GM18526 (cell line): ENCODE results near the gene F9.

Experiments
- POLR2A ChIP-seq: IDR thresholded peaks from 3 replicates; pipeline ENCODE4 v1.6.1; 2011; ENCODE audit not compliant: insufficient read length; ENCODE audit errors: extremely low read depth

Gene F9

DNA sequence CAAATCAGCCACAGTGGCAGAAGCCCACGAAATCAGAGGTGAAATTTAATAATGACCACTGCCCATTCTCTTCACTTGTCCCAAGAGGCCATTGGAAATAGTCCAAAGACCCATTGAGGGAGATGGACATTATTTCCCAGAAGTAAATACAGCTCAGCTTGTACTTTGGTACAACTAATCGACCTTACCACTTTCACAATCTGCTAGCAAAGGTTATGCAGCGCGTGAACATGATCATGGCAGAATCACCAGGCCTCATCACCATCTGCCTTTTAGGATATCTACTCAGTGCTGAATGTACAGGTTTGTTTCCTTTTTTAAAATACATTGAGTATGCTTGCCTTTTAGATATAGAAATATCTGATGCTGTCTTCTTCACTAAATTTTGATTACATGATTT, at the start of gene F9:
F9 (plus strand) TSS at position 190 of the 400 bp plus-strand sequence; CDS start at position 216, 26 bp downstream.
- TF ChIP-seq POLR2A, result no peak

DNA sequence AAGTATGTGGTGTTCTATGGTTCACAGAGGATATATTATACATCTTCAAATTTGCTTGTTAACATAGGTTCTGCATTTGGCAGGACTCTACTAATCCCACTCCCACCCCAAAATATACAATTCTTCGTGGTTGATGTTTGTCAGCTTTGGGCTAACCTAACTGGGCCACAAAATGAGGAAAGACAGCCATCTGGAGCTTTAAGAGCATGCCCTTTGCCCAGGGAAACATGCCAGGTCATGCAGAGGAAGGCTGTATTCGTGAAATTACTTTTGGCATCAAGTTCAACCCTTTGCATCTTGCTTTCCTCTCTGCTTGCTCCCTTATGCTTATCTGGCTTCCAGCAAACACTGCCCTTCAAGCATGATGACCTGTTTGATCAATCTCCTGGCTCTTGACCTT, 46.8 kb upstream of the F9 start:
- no peak for TF ChIP-seq POLR2A

DNA sequence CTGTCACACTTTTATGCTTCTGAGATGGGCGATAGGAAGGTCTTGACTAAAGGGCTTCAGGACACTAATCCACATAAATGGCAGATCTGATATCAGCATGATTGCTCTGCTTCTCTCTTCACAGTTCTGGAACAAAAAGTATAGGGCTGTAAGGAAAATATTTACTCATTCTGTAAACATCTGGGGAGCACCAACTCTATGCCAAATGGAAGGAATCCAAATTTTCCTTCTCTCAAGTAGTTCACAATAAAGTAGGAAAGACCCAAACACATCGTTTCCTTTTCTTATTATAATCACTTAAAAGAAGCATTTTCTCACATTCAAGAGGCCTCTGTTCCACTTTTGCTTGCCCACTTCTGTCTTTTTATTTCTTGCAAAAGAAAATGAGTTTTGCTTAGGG, 45.9 kb upstream of the F9 start:
- TF ChIP-seq POLR2A, result no peak

DNA sequence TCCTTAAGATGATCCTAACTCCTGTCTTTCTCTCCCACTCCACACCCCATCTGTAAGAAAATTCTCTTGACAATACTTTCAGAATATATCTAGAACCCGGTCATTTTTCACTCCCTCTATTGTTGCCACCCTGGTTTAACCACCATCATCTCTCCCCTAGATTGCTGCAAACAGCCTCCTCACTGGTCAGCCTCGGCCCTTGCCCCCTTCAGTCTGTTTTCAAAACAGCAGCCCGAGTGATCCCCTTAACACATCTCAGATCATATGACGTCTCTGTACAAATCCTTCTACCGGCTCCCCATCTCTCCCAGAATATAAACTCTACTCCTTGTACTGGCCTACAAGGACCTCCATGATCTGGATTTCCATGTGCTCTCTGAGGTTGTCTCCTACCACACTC, 35.2 kb upstream of the F9 start:
- no peak for TF ChIP-seq POLR2A

DNA sequence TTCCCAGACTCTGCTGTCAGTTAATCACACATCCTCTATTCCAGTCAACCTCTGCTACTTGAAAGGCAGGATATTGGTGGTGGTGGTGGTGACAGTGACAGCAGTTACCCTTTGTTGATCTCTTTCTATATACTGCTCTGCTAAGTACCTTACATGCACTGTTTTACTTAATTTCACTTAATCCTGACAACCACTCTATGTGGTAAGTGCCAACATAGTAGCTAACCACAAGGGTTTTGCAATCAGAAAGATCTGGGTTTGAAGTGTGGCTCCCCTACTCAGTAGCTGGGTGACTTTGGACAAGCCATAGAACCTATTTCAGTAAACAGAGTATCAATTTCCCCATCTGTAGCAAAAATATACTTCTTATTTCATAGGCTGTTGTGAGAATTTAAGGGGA, 24.2 kb upstream of the F9 start:
- no peak for TF ChIP-seq POLR2A

DNA sequence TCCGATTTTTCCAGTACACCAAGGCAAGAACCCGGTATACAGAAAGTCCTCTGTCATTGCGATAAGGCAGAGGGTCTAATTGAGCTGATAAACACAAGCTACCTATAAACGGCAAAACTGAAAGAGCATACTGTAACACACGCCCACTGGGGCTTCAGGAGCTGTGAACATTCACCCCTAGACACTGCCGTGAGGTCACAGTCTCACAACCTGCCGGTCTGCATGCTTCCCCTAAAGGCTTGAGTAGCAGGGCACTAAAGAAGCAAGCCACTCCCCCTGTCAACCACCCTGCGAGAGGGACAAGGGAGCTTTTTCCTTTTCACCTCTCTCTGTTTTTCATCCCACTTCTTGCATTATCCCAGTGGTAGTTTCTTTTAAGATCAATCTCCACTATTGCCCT, 22.4 kb upstream of the F9 start:
- no peak for TF ChIP-seq POLR2A

DNA sequence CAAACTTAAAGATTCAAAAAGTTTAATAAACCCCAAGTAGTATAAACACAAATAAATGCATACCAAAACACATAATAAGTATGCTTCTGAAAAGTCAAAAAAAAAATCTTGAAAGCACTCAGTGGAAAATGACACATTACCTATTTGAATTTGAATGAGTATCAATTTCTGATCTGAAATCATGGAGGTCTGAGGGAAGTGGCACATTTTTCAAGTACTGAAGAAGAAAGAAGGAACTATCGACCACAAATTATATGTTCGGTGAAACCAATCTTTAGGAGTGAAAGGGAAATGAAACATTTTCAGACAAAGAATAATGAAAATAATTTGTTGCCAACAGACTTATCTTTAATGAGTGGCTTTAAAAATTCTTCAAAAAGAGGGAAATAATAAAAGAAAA, 12.1 kb upstream of the F9 start:
- TF ChIP-seq POLR2A, result no peak

DNA sequence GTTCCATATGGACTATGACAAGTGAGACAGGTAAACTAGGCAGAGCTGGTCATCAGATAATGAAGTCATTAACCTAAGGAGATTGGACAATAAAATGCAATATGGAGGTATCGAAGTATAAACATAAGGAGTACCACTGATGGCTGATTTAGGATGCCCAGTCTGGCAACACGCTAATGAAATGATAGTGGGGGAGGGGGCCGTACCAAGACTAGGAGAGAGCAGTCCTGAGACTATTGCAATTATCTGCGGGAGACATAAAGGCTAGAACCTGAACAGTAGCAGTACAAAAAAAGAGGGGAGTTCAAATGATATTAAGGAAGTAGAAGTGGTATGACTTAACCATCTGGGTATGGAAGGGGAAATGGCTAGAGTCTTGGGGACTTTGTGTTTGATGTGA, 2.3 kb downstream of the F9 start:
- TF ChIP-seq POLR2A, result no peak

DNA sequence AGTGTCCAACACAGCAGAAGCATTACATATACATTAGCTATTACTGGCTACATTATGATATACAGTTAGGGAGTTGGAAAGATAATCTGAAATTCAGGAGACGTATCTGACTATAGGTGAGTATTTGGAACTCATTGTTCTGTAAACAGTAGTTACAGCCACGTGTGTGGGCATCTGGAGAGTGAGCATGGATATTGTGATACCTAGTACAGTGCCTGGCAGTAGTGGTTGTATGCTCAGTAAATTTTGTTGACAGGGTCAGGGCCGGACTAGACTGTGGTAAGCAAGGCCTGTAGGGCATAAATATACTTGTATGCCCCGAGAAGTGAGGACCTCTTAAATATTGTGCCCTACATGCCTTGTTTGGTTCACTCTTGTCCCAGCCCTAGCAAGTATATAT, 2.9 kb downstream of the F9 start:
- TF ChIP-seq POLR2A, result no peak

DNA sequence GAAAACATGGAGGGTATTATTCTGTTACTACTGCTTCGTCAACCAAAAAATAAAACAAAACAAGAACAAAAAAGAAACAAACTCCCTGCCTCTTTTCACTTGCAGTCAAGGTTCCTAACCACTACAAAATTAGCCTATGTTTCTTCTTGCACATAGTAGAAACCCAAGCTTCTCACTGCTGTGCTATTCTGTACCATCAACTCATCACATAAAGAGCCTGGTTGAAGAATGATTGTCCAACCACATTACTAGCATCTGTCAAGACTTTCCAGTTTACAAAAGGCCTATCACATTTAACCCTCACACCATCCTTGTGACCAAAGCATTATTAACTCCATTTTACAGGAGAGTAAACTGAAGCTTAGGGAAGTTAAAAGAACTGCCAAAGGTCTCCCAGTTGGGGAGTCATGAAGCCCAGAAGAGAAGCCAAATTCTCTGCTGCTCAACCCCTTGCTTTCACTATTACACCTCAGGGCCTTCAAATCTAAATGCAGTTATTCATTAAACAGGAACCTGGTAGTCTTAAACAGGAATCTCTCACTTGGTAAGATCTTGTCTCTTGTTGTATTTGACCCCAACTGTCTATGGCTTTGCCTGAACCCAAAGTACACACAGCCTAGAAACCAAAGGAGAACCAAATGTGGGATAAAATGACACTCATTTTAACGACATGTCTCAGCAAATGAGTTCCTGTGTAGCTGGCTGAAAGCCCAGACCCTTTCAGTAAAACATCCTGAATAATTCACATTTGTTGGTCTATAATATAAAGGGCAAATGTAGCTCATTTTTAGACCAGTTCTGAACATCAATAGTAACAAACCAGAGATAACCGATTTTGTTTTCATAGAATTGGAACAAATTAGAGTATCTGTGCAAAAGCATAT, 8.6 kb downstream of the F9 start:
- no peak for TF ChIP-seq POLR2A

DNA sequence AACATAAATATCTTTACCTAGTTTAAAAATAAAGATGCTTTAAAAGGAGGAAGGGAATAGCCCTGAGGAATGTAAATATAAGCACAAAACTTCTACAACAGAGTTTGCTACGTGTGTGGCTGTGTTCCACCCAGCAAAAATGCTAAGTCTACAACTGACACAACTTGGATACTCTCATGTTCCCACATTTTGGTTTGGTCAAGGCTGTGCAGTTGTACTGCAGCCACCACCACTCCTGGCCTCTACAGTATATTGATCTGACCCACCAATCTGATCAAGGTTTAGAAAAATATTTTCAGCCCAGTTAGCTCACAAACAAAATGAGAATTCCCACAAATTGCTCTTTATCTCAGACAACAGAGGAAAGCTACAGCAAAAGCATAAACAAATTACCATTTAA, 12.1 kb downstream of the F9 start:
- no peak for TF ChIP-seq POLR2A

DNA sequence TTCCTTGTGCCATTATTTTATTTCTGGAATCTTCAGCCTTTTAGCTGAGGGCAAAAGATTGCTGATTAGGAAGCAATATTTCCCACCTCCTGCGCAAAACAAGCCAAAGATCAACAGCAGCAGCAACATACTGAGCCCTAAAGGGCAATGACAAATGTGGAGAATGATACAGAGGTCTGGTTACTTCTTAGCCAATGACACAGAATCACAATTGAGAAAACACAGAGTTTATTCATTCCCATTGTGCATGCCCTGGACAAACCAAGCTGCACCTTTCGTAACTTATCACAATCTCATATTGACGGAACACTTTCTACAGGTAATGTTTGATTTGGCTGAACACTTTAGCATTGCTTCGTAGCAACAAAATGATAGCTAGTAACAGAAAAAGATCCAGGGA, 13.4 kb downstream of the F9 start:
- no peak for TF ChIP-seq POLR2A

DNA sequence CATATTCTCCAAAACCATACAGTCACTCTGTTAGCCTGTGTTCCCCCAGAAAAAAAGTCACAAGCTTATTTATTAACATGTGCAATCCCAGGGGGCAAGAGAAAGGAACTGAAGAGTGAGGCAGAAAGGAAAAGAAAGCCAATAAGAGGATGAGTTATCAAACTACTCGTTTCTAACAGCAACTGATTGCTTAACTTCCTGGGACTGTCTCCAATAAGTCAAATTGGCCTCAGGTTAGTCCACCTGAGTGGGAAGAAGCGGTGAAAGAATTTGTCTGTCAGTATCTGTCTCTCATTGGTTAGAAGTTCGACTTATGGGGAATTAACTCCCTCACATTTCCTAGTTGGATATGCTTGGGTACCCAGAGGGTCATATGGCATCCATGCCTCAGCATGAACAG, 14.1 kb downstream of the F9 start:
- TF ChIP-seq POLR2A, result no peak

DNA sequence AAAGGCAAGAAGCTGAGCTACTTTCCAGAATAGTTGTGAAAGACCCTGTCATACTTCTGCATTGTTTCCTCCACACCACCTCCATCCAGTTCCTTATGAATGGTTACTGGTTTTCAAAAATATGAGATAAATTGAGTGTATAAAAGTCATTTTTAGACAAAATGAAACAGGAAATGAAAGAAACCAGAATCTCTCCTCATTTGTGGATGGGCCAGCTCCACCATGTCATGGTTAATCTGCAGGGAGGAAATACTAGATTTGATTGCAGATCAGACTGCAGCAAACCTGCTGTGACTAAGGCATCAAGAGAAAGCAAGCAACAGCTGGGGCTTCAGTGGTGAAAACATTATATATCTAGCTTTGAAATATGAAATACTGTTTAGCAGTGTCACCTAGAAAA, 23.8 kb downstream of the F9 start:
- TF ChIP-seq POLR2A, result no peak

DNA sequence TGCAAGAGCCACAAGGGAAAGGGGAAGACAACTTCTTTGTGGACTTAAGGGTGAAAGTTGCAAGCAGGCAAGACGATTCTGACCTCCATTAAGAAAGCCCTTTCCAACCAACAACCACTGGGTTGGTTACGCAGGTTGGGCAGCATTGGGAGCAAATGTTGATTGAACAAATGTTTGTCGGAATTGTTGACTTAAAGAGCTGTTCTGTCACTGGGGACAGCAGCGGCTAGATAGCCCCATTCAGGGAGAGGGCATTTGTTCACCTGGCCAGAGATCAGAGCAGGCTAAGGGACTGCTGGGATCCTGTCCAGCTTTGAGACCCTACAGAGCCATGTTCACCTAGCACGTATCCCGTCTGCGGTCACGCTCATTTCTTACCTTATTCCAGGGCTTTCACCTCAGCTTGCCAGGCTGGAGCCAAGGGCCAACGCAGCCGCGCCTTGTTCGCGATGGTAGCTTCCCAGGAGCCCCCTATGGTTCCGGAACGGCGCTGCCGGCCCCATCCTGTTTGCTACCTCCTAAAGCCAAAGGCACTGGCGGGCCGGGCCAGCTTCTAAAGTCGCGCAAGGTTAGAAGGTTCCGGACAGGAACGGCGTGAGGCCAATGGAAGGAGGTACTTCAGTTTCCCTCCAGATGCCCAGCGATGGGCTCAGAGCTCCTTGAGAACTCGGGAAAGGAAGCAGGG, 24.6 kb downstream of the F9 start:
- no peak for TF ChIP-seq POLR2A

DNA sequence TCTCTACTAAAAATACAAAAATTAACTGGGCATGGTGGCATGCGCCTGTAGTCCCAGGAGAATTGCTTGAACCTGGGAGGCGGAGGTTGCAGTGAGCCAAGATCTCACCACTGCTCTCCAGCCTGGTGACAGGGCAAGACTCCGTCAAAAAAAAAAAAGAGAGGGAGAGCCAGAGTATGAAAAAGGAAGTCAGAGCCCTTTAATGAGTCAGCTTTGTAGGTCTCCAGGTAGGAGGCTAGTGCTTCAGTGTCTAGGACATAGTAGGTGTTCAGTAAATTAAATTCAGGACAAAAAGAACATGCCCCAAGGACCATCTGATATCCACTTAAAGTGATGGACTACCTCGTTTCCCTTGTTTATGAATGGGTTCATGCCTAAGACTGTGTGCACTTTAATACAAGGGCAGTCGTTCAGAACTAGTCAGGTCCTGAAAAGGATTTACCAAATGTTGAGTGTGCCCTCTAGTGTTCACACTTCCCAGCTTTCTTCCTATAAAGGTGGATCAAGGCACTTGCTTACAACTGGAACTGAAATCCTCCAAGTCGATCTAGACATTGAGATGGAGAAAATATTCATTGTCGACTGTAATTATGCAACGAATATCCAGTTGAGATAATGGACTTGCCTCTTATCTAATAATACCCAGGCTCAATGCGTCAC, 29.0 kb downstream of the F9 start:
- TF ChIP-seq POLR2A, result no peak
